HCEC 1CT (cell line): ENCODE data around the gene TMEM198.

Experiments
- DNase-seq: peaks from one replicate; pipeline ENCODE4 v3.0.0-alpha.2; 2017

TMEM198 gene

GRCh38 chr2:219543596-219544358, at the start of gene TMEM198, which contains the start of gene CHPF:
Gene TMEM198 (plus strand): TSS chr2:219544028. CDS start chr2:219544728, 700 bp downstream.
Gene CHPF (minus strand): TSS chr2:219543809. CDS start chr2:219543538, 271 bp downstream.
- DNase-seq = peak; percentile 96

GRCh38 chr2:219494952-219495530, 48.8 kb upstream of the TMEM198 start:
- DNase-seq = no peak

GRCh38 chr2:219495531-219496122, 48.2 kb upstream of the TMEM198 start:
- DNase-seq = peak; percentile 50

GRCh38 chr2:219496247-219496824, 47.5 kb upstream of the TMEM198 start:
- no peak for DNase-seq

- DNase-seq = no peak
Observed at GRCh38 chr2:219496825-219497494, 46.9 kb upstream of the TMEM198 start.

- DNase-seq = peak; percentile 89
Observed at GRCh38 chr2:219497495-219498279, 46.1 kb upstream of the TMEM198 start.

- peak; percentile 99 for DNase-seq
Observed at GRCh38 chr2:219498280-219499057, 45.4 kb upstream of the TMEM198 start, which contains the start of gene GMPPA. Gene GMPPA (plus strand): TSS chr2:219498891. CDS start chr2:219499976, 1,085 bp downstream.

GRCh38 chr2:219499058-219499307, 44.8 kb upstream of the TMEM198 start:
- DNase-seq = no peak

GRCh38 chr2:219499555-219499954, 44.3 kb upstream of the TMEM198 start:
- DNase-seq = no peak

GRCh38 chr2:219500135-219500534, 43.7 kb upstream of the TMEM198 start:
- peak; percentile 15 for DNase-seq

GRCh38 chr2:219501849-219502248, 42.0 kb upstream of the TMEM198 start:
- DNase-seq = no peak

- DNase-seq = no peak
Observed at GRCh38 chr2:219502618-219503017, 41.2 kb upstream of the TMEM198 start.

GRCh38 chr2:219505585-219505984, 38.2 kb upstream of the TMEM198 start:
- DNase-seq = no peak

GRCh38 chr2:219506153-219506801, 37.6 kb upstream of the TMEM198 start:
- no peak for DNase-seq

GRCh38 chr2:219506802-219507526, 36.9 kb upstream of the TMEM198 start:
- DNase-seq = no peak

- no peak for DNase-seq
Observed at GRCh38 chr2:219507581-219508443, 36.0 kb upstream of the TMEM198 start.

GRCh38 chr2:219508444-219508734, 35.4 kb upstream of the TMEM198 start:
- DNase-seq = no peak

- no peak for DNase-seq
Observed at GRCh38 chr2:219508971-219509779, 34.7 kb upstream of the TMEM198 start.
